CD14-positive monocyte (primary cell): ENCODE results near the gene ATP11A. TPM values are rescaled to one million over a fixed set of nuclear protein-coding genes. Genes with fewer than 3 reads are reported as not detected.

Experiments used
- DNase-seq, 3 donors: peaks; one replicate each; pipeline ENCODE4 v3.0.0-alpha.2; 2011 to 2022
- H2AFZ ChIP-seq: 2 replicates; pipeline ENCODE4 v1.6.0; 2012; ENCODE audit warnings: mild to moderate bottlenecking, low read depth, low read length, inconsistent platforms; ENCODE audit not compliant: insufficient read depth, poor library complexity, severe bottlenecking
- H3K27ac ChIP-seq, 2 donors: 1 replicate in 1 of 2; 2 replicates in 1 of 2; pipeline ENCODE4 v1.5.1; 2012 to 2013; ENCODE audit warnings: low read length in 2 of 2, control low read depth in 1 of 2, inconsistent platforms in 1 of 2, low read depth in 1 of 2, mild to moderate bottlenecking in 1 of 2
- H3K27me3 ChIP-seq, 2 donors: one replicate each; pipeline versions ENCODE4 v1.6.0 to v1.6.1; 2011 to 2013; ENCODE audit warnings: low read length in 2 of 2; ENCODE audit not compliant: control insufficient read depth in 2 of 2, insufficient read depth in 2 of 2
- H3K36me3 ChIP-seq, 2 donors: replicated peaks in 1 of 2; 1 replicate in 1 of 2; 2 replicates in 1 of 2; pipeline versions ENCODE4 v1.5.1 to v1.6.1; 2012 to 2013; ENCODE audit warnings: low read length in 2 of 2, control low read depth in 1 of 2, inconsistent platforms in 1 of 2, mild to moderate bottlenecking in 1 of 2; ENCODE audit not compliant: insufficient read depth in 2 of 2, control insufficient read depth in 1 of 2
- H3K4me1 ChIP-seq, 2 donors: 1 replicate in 1 of 2; 2 replicates in 1 of 2; pipeline versions ENCODE4 v1.5.1 to v1.6.1; 2012 to 2013; ENCODE audit warnings: low read length in 2 of 2, control low read depth in 1 of 2, inconsistent platforms in 1 of 2, mild to moderate bottlenecking in 1 of 2, moderate library complexity in 1 of 2; ENCODE audit not compliant: insufficient read depth in 2 of 2, control insufficient read depth in 1 of 2
- H3K4me2 ChIP-seq: replicated peaks from 2 replicates; pipeline ENCODE3; 2012; ENCODE audit warnings: low read length, moderate library complexity, mild to moderate bottlenecking; ENCODE audit not compliant: poor library complexity, severe bottlenecking; ENCODE audit errors: extremely low read depth
- H3K4me3 ChIP-seq, 3 experiments: fragments of 200-600 bp in 1 of 3; sonication (generic) in 1 of 3; replicated peaks in 1 of 3; 1 replicate in 2 of 3; 2 replicates in 1 of 3; pipeline ENCODE4 v1.5.1; 2011 to 2013; ENCODE audit warnings: low read length in 3 of 3, mild to moderate bottlenecking in 3 of 3, control low read depth in 2 of 3, low read depth in 2 of 3, inconsistent platforms in 1 of 3, moderate library complexity in 1 of 3
- H3K79me2 ChIP-seq: 2 replicates; pipeline ENCODE4 v1.6.0; 2012; ENCODE audit warnings: mild to moderate bottlenecking, control low read depth, inconsistent platforms, low read length, moderate library complexity; ENCODE audit not compliant: insufficient read depth
- H3K9ac ChIP-seq: 2 replicates; pipeline ENCODE4 v1.6.0; 2017; ENCODE audit warnings: low read length, mild to moderate bottlenecking; ENCODE audit not compliant: insufficient read depth, poor library complexity, severe bottlenecking
- H3K9me3 ChIP-seq, 2 donors: replicated peaks in 1 of 2; 1 replicate in 1 of 2; 2 replicates in 1 of 2; pipeline versions ENCODE4 v1.5.1 to v1.6.1; 2012 to 2013; ENCODE audit warnings: low read length in 2 of 2, control low read depth in 1 of 2; ENCODE audit not compliant: control insufficient read depth in 1 of 2, insufficient read depth in 1 of 2
- H4K20me1 ChIP-seq: 2 replicates; pipeline ENCODE4 v1.6.0; 2012; ENCODE audit warnings: mild to moderate bottlenecking, low read length, control low read depth, moderate library complexity; ENCODE audit not compliant: insufficient read depth
- H3K27ac Mint-ChIP-seq, 7 donors: one replicate each; pipeline ENCODE4 v1.8.0; 2020; ENCODE audit warnings: mild to moderate bottlenecking in 7 of 7, mixed read lengths in 7 of 7, moderate library complexity in 6 of 7, inconsistent platforms in 2 of 7
- H3K27me3 Mint-ChIP-seq, 3 donors: one replicate each; pipeline ENCODE4 v1.8.0; 2021 to 2022; ENCODE audit warnings: low read depth in 3 of 3, mild to moderate bottlenecking in 3 of 3, mixed read lengths in 3 of 3, moderate library complexity in 3 of 3, inconsistent platforms in 1 of 3
- H3K36me3 Mint-ChIP-seq, 2 donors: one replicate each; pipeline ENCODE4 v1.8.0; 2020; ENCODE audit warnings: mixed read lengths in 2 of 2, inconsistent platforms in 1 of 2, mild to moderate bottlenecking in 1 of 2
- H3K4me1 Mint-ChIP-seq: one replicate; pipeline ENCODE4 v1.8.0; 2020; ENCODE audit warnings: mild to moderate bottlenecking, mixed read lengths
- H3K4me3 Mint-ChIP-seq, 2 donors: one replicate each; pipeline ENCODE4 v1.8.0; 2020; ENCODE audit warnings: mild to moderate bottlenecking in 2 of 2, mixed read lengths in 2 of 2, moderate library complexity in 1 of 2
- H3K9me3 Mint-ChIP-seq, 7 donors: one replicate each; pipeline ENCODE4 v1.8.0; 2020 to 2022; ENCODE audit warnings: mixed read lengths in 7 of 7, mild to moderate bottlenecking in 6 of 7, moderate library complexity in 6 of 7, inconsistent platforms in 2 of 7
- WGBS: methylation state at CpG from one replicate; pipeline ENCODE4 v1.1.5; 2013; ENCODE audit warnings: missing lambda C conversion rate; ENCODE audit not compliant: insufficient coverage; 5-methylcytosine and 5-hydroxymethylcytosine counted together
- intact Hi-C, 2 donors: fragments of 100-400 bp; cut with micrococcal nuclease; formaldehyde crosslinking; loops; one replicate each; pipeline versions ENCODE4 v1.15.0 to v1.15.1; 2023
- polyA plus RNA-seq, 3 donors: library from polyadenylated mRNA; depleted of rRNA in 1 of 3; unstranded in 2 of 3; stranded (reverse) in 1 of 3; fragments of 300-500 nt in 2 of 3; fragments of >200 nt in 1 of 3; fragmentation: Illumina TruSeq in 2 of 3; gene quantifications; 1 replicate in 2 of 3; 2 replicates in 1 of 3; pipeline ENCODE4 v1.2.3, GENCODE V29; 2012 to 2021
- TF ChIP-seq, protein P1 (sequence below): fragments of 200-600 bp; IDR thresholded peaks from one replicate; pipeline ENCODE4 v1.8.0; 2022; ENCODE audit warnings: antibody characterized with exemption, mild to moderate bottlenecking

The ATP11A gene
- polyA plus RNA-seq, 3 donors: 7.2 to 45.4 (median 7.6) TPM

DNA sequence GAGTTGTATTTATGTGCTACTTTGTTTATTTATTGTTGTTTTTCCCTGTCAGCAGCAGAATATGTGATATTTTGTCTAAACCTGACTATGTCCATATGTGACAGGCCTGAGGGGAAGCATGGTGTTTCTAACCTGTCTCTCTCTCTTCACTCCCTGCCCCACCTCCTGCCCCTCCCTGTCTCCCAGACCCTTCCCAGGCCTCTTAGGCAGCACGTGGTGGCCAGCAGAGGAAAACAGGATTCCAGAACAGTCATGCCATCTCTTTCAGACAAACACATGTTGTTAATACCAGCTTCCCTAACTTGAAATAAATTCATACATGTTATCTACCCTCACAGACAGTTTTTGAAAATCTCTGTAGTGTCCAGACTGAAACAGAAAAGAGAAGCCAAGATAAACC, 31.0 kb upstream of the ATP11A start:
- Histone ChIP-seq H3K27ac (no peak overlapping the region), H3K4me1 (no peaks in the 10 kb centered on the region), H3K27me3 (no peaks in the 10 kb centered on the region), H3K36me3 (no peaks in the 10 kb centered on the region), H3K79me2 (no peaks in the 10 kb centered on the region), H3K4me2 (no peak overlapping the region), H3K4me3 (no peak overlapping the region), H3K9me3 (no peaks in the 10 kb centered on the region), H4K20me1 (no peaks in the 10 kb centered on the region), H2AFZ (no peak overlapping the region), H3K9ac (no peak overlapping the region)
- Mint-ChIP-seq H3K4me3 (no peak overlapping the region), H3K27ac (no peak overlapping the region), H3K36me3 (no peaks in the 10 kb centered on the region), H3K4me1 (no peaks in the 10 kb centered on the region), H3K9me3 (peaks cover 0 to 5% (median 0%) of the 10 kb centered on the region in 7 donors), H3K27me3 (peaks cover 0 to 10% (median 8%) of the 10 kb centered on the region in 3 donors)
- no peak for DNase-seq
- intact Hi-C loops: no loop called here
- WGBS: 60% methylated on average over 1 of the region's 1 CpG
- TF ChIP-seq, protein P1, sequence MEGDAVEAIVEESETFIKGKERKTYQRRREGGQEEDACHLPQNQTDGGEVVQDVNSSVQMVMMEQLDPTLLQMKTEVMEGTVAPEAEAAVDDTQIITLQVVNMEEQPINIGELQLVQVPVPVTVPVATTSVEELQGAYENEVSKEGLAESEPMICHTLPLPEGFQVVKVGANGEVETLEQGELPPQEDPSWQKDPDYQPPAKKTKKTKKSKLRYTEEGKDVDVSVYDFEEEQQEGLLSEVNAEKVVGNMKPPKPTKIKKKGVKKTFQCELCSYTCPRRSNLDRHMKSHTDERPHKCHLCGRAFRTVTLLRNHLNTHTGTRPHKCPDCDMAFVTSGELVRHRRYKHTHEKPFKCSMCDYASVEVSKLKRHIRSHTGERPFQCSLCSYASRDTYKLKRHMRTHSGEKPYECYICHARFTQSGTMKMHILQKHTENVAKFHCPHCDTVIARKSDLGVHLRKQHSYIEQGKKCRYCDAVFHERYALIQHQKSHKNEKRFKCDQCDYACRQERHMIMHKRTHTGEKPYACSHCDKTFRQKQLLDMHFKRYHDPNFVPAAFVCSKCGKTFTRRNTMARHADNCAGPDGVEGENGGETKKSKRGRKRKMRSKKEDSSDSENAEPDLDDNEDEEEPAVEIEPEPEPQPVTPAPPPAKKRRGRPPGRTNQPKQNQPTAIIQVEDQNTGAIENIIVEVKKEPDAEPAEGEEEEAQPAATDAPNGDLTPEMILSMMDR: no peak

- Histone ChIP-seq H3K4me1 (no peaks in the 10 kb centered on the region), H3K9me3 (no peaks in the 10 kb centered on the region), H3K9ac (no peak overlapping the region), H3K27me3 (no peaks in the 10 kb centered on the region), H3K79me2 (no peaks in the 10 kb centered on the region), H4K20me1 (no peaks in the 10 kb centered on the region), H3K36me3 (no peaks in the 10 kb centered on the region), H2AFZ (no peak overlapping the region), H3K4me2 (no peak overlapping the region), H3K4me3 (no peak overlapping the region), H3K27ac (no peak overlapping the region)
- DNase-seq: no peak
- no CpG with 5 or more reads among the region's 2 CpGs for WGBS
- intact Hi-C loops: no loop called here
- Mint-ChIP-seq H3K4me3 (no peak overlapping the region), H3K27me3 (peaks cover 0 to 12% (median 9%) of the 10 kb centered on the region in 3 donors), H3K4me1 (no peaks in the 10 kb centered on the region), H3K36me3 (no peaks in the 10 kb centered on the region), H3K9me3 (peaks cover 0 to 5% (median 0%) of the 10 kb centered on the region in 7 donors), H3K27ac (no peak overlapping the region)
- TF ChIP-seq, protein P1: no peak
These were observed 28.5 kb upstream of the ATP11A start for GRCh38 chr13:112661291-112661690.
